Measurements from ENCODE around the gene EEFSEC.

Gene EEFSEC

DNA sequence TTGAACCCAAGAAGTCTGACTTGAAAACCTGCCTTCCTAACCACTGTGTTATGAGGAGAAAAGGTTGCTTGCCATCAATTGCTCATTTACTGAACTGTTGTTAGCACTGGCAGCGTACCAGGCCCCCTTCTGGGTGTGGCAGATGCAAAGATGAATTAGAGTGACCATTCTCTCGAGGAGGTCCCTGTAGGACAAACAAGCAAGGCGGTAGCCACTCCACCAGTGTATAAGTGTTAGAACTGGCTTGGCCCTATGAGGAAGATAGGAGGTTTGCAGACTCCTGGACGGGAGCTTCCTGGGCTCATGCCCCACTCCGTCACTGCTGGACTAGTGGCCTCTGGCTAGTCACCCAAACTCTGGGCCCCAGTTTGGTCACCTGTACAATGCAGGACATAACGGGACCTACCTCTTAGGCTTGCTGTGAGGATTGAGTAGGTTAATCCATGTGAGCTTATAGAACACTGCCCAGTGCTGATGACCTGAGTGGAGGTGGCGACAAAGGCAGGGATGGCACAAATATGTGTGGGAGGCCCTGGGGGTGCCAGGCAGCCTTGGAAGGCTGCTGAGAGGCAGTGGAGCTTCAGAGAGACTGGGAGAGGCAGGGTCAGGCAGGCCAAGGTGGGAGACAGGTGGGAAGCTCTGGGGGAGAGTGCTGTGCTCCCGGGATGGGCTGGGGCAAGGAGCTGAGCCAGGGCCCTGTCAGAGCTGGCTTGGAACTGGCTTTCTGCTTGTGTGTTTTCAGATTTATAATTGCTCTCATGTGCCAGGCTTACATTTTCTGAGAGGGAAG is 167.5 kb downstream of the EEFSEC start:
- DNase-seq: no peak

- DNase-seq: no peak
Measured at GRCh38 chr3:128321418-128321817, 168.1 kb downstream of the EEFSEC start.

GRCh38 chr3:128322030-128323022 is 169.0 kb downstream of the EEFSEC start:
- peak; percentile 29 for DNase-seq

GRCh38 chr3:128323206-128324081 is 170.2 kb downstream of the EEFSEC start:
- no peak for DNase-seq

DNA sequence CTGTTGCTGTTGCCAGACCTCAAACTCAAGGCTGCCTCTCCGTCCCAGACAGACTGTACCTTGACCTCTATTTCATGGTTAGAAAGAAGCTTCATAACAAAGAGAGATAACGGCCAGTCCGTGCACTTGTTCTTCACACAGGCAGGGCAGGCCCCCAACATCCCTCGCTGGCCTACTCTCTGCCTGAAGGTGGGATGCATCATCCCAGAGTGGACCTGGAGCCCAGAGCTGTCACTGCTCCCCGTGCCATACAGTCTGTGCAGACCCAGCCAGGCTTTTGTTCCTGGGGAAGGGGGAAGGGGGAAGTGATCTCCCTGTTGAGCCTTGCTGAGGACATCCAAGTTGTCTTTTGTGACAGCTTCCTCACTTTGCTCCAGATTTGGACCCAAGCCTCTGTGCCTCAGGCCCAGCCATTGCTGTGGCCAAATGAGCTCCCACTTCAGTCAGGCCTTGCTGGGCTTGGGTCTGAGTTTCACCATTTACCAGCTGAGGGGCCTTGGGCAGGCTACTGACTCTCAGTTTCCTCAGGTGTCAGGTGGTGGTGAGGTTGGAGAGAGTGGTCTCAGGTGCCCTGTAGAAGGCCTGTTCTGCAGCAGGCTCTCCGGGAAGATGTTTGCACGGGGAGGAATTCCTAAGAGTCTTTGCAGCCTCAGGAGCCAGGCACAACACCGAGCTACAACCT is 171.8 kb downstream of the EEFSEC start:
- DNase-seq: no peak

GRCh38 chr3:128326051-128326823 is 173.0 kb downstream of the EEFSEC start:
- no peak for DNase-seq

- no peak for DNase-seq
Measured at GRCh38 chr3:128327606-128328031, 174.3 kb downstream of the EEFSEC start.

DNA sequence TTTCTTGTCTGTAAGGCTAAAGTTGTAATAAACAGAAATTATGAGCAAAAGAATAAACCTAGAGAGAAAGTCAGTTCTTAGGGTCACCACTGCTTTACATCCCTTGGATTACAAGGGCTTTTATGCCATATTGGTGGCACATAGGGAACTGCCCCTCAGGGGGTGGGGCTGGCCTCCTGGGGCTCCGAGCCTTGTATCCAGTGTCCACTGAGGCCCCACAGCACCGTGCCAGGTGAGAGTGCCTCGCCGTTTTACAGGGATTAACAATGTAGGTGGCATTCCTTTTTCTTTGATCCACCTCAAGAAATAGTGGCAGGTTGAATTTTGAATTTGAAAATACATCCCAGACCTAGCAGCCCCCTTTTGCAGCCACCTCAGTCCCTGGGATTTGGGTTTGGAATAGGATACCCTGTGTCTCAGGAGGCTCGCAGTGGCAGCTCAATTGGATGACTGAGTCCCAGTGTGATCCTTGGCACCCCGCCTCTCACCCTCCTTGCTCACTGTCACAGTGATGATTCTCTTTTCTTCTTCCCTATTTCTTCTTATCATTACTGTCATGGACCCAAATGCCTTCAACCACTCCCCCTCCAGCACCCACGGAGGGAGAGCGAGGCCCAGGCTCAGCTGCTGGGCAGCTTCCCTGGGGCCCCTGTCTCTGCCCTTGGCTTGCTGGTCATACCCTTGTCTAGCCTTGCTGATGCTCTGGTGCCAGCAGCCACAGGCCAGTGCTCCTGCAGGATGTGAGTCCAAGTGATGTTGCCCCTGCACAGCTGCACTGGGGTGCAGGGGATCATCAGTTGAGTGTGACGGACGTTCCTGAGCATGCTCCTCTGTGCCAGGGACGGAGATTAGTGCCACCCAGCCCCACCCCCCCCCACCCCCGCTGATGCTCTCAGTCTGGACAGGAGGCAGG is 175.5 kb downstream of the EEFSEC start:
- no peak for DNase-seq

- no peak for DNase-seq
Measured at GRCh38 chr3:128329491-128330213, 176.4 kb downstream of the EEFSEC start.

- DNase-seq: no peak
Measured at GRCh38 chr3:128330214-128330842, 177.0 kb downstream of the EEFSEC start.

DNA sequence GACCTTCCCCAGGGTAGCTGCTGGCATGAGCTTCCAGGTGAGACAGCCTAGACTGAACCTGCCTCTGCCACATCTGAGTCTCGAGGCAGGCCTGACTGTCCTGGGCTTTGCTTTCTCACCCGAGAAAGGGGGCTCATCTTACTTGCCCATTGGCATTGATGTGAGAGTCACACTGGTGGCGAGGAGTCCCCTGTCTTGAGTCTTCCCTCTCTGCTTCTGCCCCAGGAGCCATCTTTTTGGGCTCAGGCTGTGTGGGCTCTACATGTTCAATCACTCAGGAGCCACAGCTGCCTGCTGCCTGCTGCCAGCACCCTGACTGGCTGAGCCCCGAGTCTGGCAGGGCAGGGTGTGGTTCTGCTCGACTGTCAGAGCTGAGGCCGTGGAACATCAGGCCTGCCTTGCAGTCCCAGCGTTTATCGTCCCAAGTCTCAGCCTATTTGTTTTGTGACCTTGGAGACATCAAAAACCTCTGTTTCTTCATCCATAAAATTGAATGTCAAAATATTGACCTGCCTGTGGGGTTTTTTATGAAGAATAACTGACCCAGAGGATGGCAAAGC is 180.9 kb downstream of the EEFSEC start:
- no peak for DNase-seq

GRCh38 chr3:128334766-128335165 is 181.5 kb downstream of the EEFSEC start:
- no peak for DNase-seq

- DNase-seq: no peak
Measured at GRCh38 chr3:128335621-128336296, 182.5 kb downstream of the EEFSEC start.

- no peak for DNase-seq
Measured at GRCh38 chr3:128336337-128337156, 183.3 kb downstream of the EEFSEC start.

GRCh38 chr3:128337305-128337704 is 184.0 kb downstream of the EEFSEC start:
- DNase-seq: no peak

GRCh38 chr3:128338536-128339330 is 185.5 kb downstream of the EEFSEC start:
- DNase-seq: no peak

All from OCI-M1 (cell line).